HepG2 (cell line): ENCODE measurements around the gene PCNT. TPM values are rescaled to one million over a fixed set of nuclear protein-coding genes. Genes with fewer than 3 reads are reported as not detected.

Experiments used
- AKNA ChIP-seq: sonication (generic); formaldehyde crosslinking; IDR thresholded peaks from 2 replicates; pipeline ENCODE4 v1.4.0; 2020; ENCODE audit warnings: missing genetic modification reagents, borderline replicate concordance
- FOXO4 ChIP-seq: sonication (generic); formaldehyde crosslinking; conservative IDR thresholded peaks from 2 replicates; pipeline ENCODE4 v1.8.1; 2023; ENCODE audit warnings: missing genetic modification reagents
- IRF1 ChIP-seq: sonication (generic); formaldehyde crosslinking; IDR thresholded peaks from 2 replicates; pipeline ENCODE4 v1.4.0; 2020; ENCODE audit warnings: low read depth, mild to moderate bottlenecking, missing genetic modification reagents
- MYPOP ChIP-seq: sonication (generic); formaldehyde crosslinking; IDR thresholded peaks from 2 replicates; pipeline ENCODE4 v1.8.1; 2023; ENCODE audit warnings: mild to moderate bottlenecking, moderate library complexity, missing genetic modification reagents
- POLR2AphosphoS5 ChIP-seq: IDR thresholded peaks from 2 replicates; pipeline ENCODE4 v1.6.1; 2012; ENCODE audit warnings: low read depth, low read length
- SP5 ChIP-seq: IDR thresholded peaks from 2 replicates; pipeline ENCODE4 v1.6.1; 2016; ENCODE audit warnings: low read depth, borderline replicate concordance
- TBP ChIP-seq: sonication (generic); formaldehyde crosslinking; IDR thresholded peaks from 2 replicates; pipeline ENCODE4 v1.5.0; 2020; ENCODE audit warnings: missing genetic modification reagents
- ZBTB25 ChIP-seq: IDR thresholded peaks from 2 replicates; pipeline ENCODE4 v1.6.1; 2018; ENCODE audit warnings: missing genetic modification reagents
- ZMAT5 ChIP-seq: sonication (generic); formaldehyde crosslinking; IDR thresholded peaks from 2 replicates; pipeline ENCODE4 v1.5.0; 2020; ENCODE audit warnings: mild to moderate bottlenecking, low read depth, missing genetic modification reagents, borderline replicate concordance
- ZNF431 ChIP-seq: sonication (generic); formaldehyde crosslinking; IDR thresholded peaks from 2 replicates; pipeline ENCODE4 v1.9.0; 2022; ENCODE audit warnings: missing genetic modification reagents, low read depth, mild to moderate bottlenecking, borderline replicate concordance
- ZNF678 ChIP-seq: sonication (generic); formaldehyde crosslinking; IDR thresholded peaks from 2 replicates; pipeline ENCODE4 v1.4.0; 2020; ENCODE audit warnings: mild to moderate bottlenecking, missing genetic modification reagents
- ZNF687 ChIP-seq: sonication (generic); formaldehyde crosslinking; IDR thresholded peaks from 2 replicates; pipeline ENCODE4 v1.5.1; 2020; ENCODE audit warnings: mild to moderate bottlenecking, missing genetic modification reagents, moderate library complexity
- ZNF883 ChIP-seq: sonication (generic); formaldehyde crosslinking; IDR thresholded peaks from 2 replicates; pipeline ENCODE4 v1.5.1; 2020; ENCODE audit warnings: mild to moderate bottlenecking, missing genetic modification reagents; ENCODE audit errors: not compliant biosample characterization
- polyA plus RNA-seq, 8 experiments: library from polyadenylated mRNA; depleted of rRNA in 3 of 8; stranded (reverse) in 7 of 8; unstranded in 1 of 8; fragments of >200 nt; fragmentation: Illumina TruSeq in 4 of 8; extraction: Trizol in 4 of 8; gene quantifications; 2 replicates each; pipeline versions ENCODE4 v1.2.1 to v1.2.3, GENCODE V29; 2011 to 2016; ENCODE audit warnings: low read depth in 4 of 8, missing spikeins in 1 of 8, mixed read lengths in 1 of 8; ENCODE audit not compliant: insufficient read depth in 1 of 8
- total RNA-seq, 5 experiments: library from RNA; depleted of rRNA; stranded (reverse); fragments of >200 nt; fragmentation: Illumina TruSeq; extraction: Trizol; gene quantifications; 2 replicates each; pipeline ENCODE4 v1.2.3, GENCODE V29; 2016; ENCODE audit warnings: low read depth in 1 of 5

The PCNT gene
- total and polyA plus RNA-seq, 2 of the 13 experiments (the other 11 are each of a cell fraction or from before 2014, with no cell fraction given): 5.6 to 12.4 TPM

GRCh38 chr21:46457801-46458314 lies 133.9 kb downstream of the PCNT start (continued):
- TF ChIP-seq MYPOP (CRISPR knock-in tag) (no peak), TBP (CRISPR knock-in tag) (no peak), ZNF678 (no peak), AKNA (no peak), ZNF431 (no peak), POLR2AphosphoS5 (no peak), IRF1 (no peak), ZBTB25 (CRISPR knock-in tag) (no peak), FOXO4 (CRISPR knock-in tag) (0 out of 2 replicates have a peak, but pooled peaks have one; percentile 65), ZNF687 (CRISPR knock-in tag) (no peak), SP5 (CRISPR knock-in tag) (no peak), ZNF883 (no peak), ZMAT5 (no peak)
